K562 (cell line): ENCODE results near the gene SRD5A2. TPM values are rescaled to one million over a fixed set of nuclear protein-coding genes. Genes with fewer than 3 reads are reported as not detected.

Experiments
- ATAC-seq: fragments of 200-7000 bp; cut with Tn5 transposase; 3 replicates; pipeline ENCODE4 v1.9.1; 2020; ENCODE audit warnings: moderate library complexity
- BruUV-seq: library from RNA; stranded (reverse); fragments of 400-500 nt; replicated peaks from 2 replicates; lab custom pipeline; 2021; lab: Mats Ljungman, UMichigan
- CTCF ChIA-PET: fragments of 300-600 bp; formaldehyde crosslinking; extraction: SDS; loops from one replicate; lab custom pipeline; 2021; ENCODE audit warnings: low intra/inter-chr PET ratio; lab: Yijun Ruan, JAX
- POLR2A ChIA-PET: fragments of 300-600, 350-650 bp; sonication (Branson Sonifier 250); formaldehyde crosslinking; extraction: SDS; loops from one replicate; lab custom pipeline; 2021; ENCODE audit warnings: antibody characterized with exemption, inconsistent platforms; lab: Yijun Ruan, JAX
- DNase-seq, 4 experiments: peaks; one replicate each; pipeline versions ENCODE4 v3.0.0 to v3.0.0-alpha.2; 2011 to 2018; ENCODE audit warnings: low spot score in 3 of 4, mixed read lengths in 3 of 4; ENCODE audit errors: extremely low read depth in 1 of 4
- FAIRE-seq: peaks from 2 replicates; lab custom pipeline; 2011; peaks lifted over from hg19 to GRCh38; lab: Jason Lieb, UNC
- H2AFZ ChIP-seq: 2 replicates; pipeline ENCODE4 v1.6.0; 2011; ENCODE audit warnings: low read depth, low read length, control low read depth, inconsistent platforms
- H3K27ac ChIP-seq: fragments of 200-600 bp; 3 replicates; pipeline ENCODE4 v1.8.0; 2011; ENCODE audit warnings: low read depth, mild to moderate bottlenecking, control low read depth, inconsistent platforms, low read length, moderate library complexity, mixed read lengths; ENCODE audit errors: extremely low read depth
- H3K27me3 ChIP-seq, 2 experiments: fragments of 300-600 bp in 1 of 2; 2 replicates in 1 of 2; 3 replicates in 1 of 2; pipeline versions ENCODE4 v1.6.0 to v1.8.0; 2011; ENCODE audit warnings: inconsistent platforms in 2 of 2, low read length in 2 of 2, mild to moderate bottlenecking in 1 of 2, mixed read lengths in 1 of 2, moderate library complexity in 1 of 2; ENCODE audit not compliant: control insufficient read depth in 2 of 2, insufficient read depth in 2 of 2
- H3K36me3 ChIP-seq: fragments of 300-600 bp; 3 replicates; pipeline ENCODE4 v1.8.0; 2011; ENCODE audit warnings: mild to moderate bottlenecking, low read length, inconsistent platforms; ENCODE audit not compliant: control insufficient read depth, insufficient read depth
- H3K4me1 ChIP-seq, 2 experiments: fragments of 200-600 bp in 1 of 2; replicated peaks in 1 of 2; 2 replicates in 1 of 2; 3 replicates in 1 of 2; pipeline versions ENCODE4 v1.5.1 to v1.8.0; 2011; ENCODE audit warnings: inconsistent platforms in 2 of 2, low read length in 2 of 2, mild to moderate bottlenecking in 1 of 2, mixed read lengths in 1 of 2, moderate library complexity in 1 of 2; ENCODE audit not compliant: control insufficient read depth in 2 of 2, insufficient read depth in 2 of 2
- H3K4me2 ChIP-seq: 2 replicates; pipeline ENCODE4 v1.6.1; 2011; ENCODE audit warnings: low read length, control low read depth, inconsistent platforms, mixed read lengths; ENCODE audit not compliant: insufficient read depth
- H3K4me3 ChIP-seq: fragments of 200-600 bp; sonication (generic), shearing (Covaris generic); 2 replicates; pipeline ENCODE4 v1.5.1; 2016; ENCODE audit warnings: control low read depth, inconsistent platforms
- H3K79me2 ChIP-seq: fragments of 200-600 bp; 3 replicates; pipeline ENCODE4 v1.8.0; 2011; ENCODE audit warnings: low read length, inconsistent platforms; ENCODE audit not compliant: control insufficient read depth, insufficient read depth
- H3K9ac ChIP-seq, 2 experiments: 2 replicates each; pipeline versions ENCODE4 v1.6.0 to v1.6.1; 2011; ENCODE audit warnings: low read depth in 2 of 2, low read length in 2 of 2, control low read depth in 1 of 2, inconsistent platforms in 1 of 2, mild to moderate bottlenecking in 1 of 2, mixed read lengths in 1 of 2; ENCODE audit not compliant: insufficient read depth in 1 of 2
- H3K9me1 ChIP-seq: one replicate; pipeline ENCODE4 v1.6.0; 2011; ENCODE audit warnings: inconsistent platforms, mild to moderate bottlenecking, low read length, moderate library complexity; ENCODE audit not compliant: control insufficient read depth, insufficient read depth
- H3K9me3 ChIP-seq: replicated peaks from 2 replicates; pipeline ENCODE4 v1.5.1; 2011; ENCODE audit warnings: low read depth, low read length, inconsistent platforms; ENCODE audit not compliant: control insufficient read depth, insufficient read depth
- H4K20me1 ChIP-seq: replicated peaks from 2 replicates; pipeline ENCODE4 v1.6.1; 2011; ENCODE audit warnings: low read length, inconsistent platforms, mixed read lengths; ENCODE audit not compliant: control insufficient read depth, insufficient read depth
- BACH1 ChIP-seq: fragments of 200-800 bp; sonication (Bioruptor generic); IDR thresholded peaks from 2 replicates; pipeline ENCODE4 v1.6.1; 2016; ENCODE audit warnings: missing genetic modification characterization, missing compliant biosample characterization
- CEBPB ChIP-seq: fragments of 450-650 bp; IDR thresholded peaks from 2 replicates; pipeline ENCODE4 v1.6.1; 2016; ENCODE audit warnings: missing genetic modification characterization, missing compliant biosample characterization
- MEIS2 ChIP-seq: fragments of 450-650 bp; IDR thresholded peaks from 2 replicates; pipeline ENCODE4 v1.6.1; 2014; ENCODE audit warnings: mild to moderate bottlenecking; ENCODE audit not compliant: partially characterized antibody
- PHTF2 ChIP-seq: fragments of 250-450 bp; sonication (Bioruptor Pico); IDR thresholded peaks from 2 replicates; pipeline ENCODE4 v1.5.0; 2021; ENCODE audit warnings: mild to moderate bottlenecking
- SOX6 ChIP-seq: fragments of 450-650 bp; IDR thresholded peaks from 2 replicates; pipeline ENCODE4 v1.6.1; 2014; ENCODE audit warnings: mild to moderate bottlenecking
- ZNF140 ChIP-seq: fragments of 250-450 bp; sonication (Bioruptor Pico); IDR thresholded peaks from 2 replicates; pipeline ENCODE4 v1.8.0; 2021; ENCODE audit warnings: moderate library complexity, mild to moderate bottlenecking, inconsistent platforms
- WGBS: fragments of 100-300 bp; shearing (Covaris generic); methylation state at CpG from one replicate; pipeline ENCODE4 v1.1.6; 2016; ENCODE audit warnings: low coverage, mixed read lengths; ENCODE audit not compliant: insufficient coverage; ENCODE audit errors: missing lambda C conversion rate; 5-methylcytosine and 5-hydroxymethylcytosine counted together
- in situ Hi-C: fragments of 300-500 bp; cut with MboI; formaldehyde crosslinking; loops from 4 replicates; pipeline ENCODE4 v1.15.0; 2018; ENCODE audit warnings: inconsistent platforms, mixed read lengths
- intact Hi-C: fragments of 100-400 bp; cut with micrococcal nuclease; formaldehyde crosslinking; loops from 2 replicates; pipeline ENCODE4 v1.14.2; 2022
- polyA plus RNA-seq, 8 experiments: library from polyadenylated mRNA; depleted of rRNA in 4 of 8; stranded (reverse) in 5 of 8; unstranded in 3 of 8; fragments of >200 nt; fragmentation: Nextera tagmentation in 2 of 8; fragmentation: Illumina TruSeq in 1 of 8; extraction: Ambion mirVana in 2 of 8; extraction: Trizol in 1 of 8; gene quantifications; 2 replicates each; pipeline versions ENCODE4 v1.2.1 to v1.2.3, GENCODE V29; 2011 to 2014; ENCODE audit warnings: inconsistent platforms in 1 of 8, missing spikeins in 1 of 8
- total RNA-seq, 7 experiments: library from RNA; depleted of rRNA in 6 of 7; stranded (reverse); fragments of >200 nt in 6 of 7; fragmentation: Illumina TruSeq in 2 of 7; extraction: Trizol in 2 of 7; gene quantifications; 2 replicates each; pipeline versions ENCODE4 v1.2.1 to v1.2.3, GENCODE V29; 2011 to 2021; ENCODE audit warnings: low replicate concordance in 1 of 7
- TF ChIP-seq, protein P1 (sequence below): sonication (generic); formaldehyde crosslinking; IDR thresholded peaks from 2 replicates; pipeline ENCODE4 v1.8.1; 2023; ENCODE audit warnings: mild to moderate bottlenecking, missing genetic modification reagents, moderate library complexity
- TF ChIP-seq, protein P2 (sequence below): fragments of 250-450 bp; sonication (Bioruptor Pico); IDR thresholded peaks from 2 replicates; pipeline ENCODE4 v1.9.0; 2021; ENCODE audit warnings: mild to moderate bottlenecking, inconsistent platforms
- TF ChIP-seq, protein P3 (sequence below), 2 experiments: IDR thresholded peaks in 1 of 2; conservative IDR thresholded peaks in 1 of 2; 2 replicates each; pipeline ENCODE4 v1.6.1; 2016; ENCODE audit warnings: low read depth in 2 of 2, mild to moderate bottlenecking in 1 of 2, missing compliant biosample characterization in 1 of 2, missing genetic modification characterization in 1 of 2, moderate library complexity in 1 of 2
- TF ChIP-seq, protein P4 (sequence below), 2 experiments: IDR thresholded peaks; 2 replicates each; pipeline ENCODE4 v1.6.1; 2011; ENCODE audit warnings: borderline replicate concordance in 1 of 2, control low read depth in 1 of 2, low read depth in 1 of 2, low read length in 1 of 2, mild to moderate bottlenecking in 1 of 2, mixed read lengths in 1 of 2, moderate library complexity in 1 of 2; ENCODE audit not compliant: insufficient read depth in 1 of 2, insufficient read length in 1 of 2, poor library complexity in 1 of 2, severe bottlenecking in 1 of 2; ENCODE audit errors: extremely low read depth in 1 of 2

Gene SRD5A2
- total and polyA plus RNA-seq, 9 of the 15 experiments (the other 6 are each of a cell fraction or from before 2014, with no cell fraction given): 0.03 TPM; not detected in 8

DNA sequence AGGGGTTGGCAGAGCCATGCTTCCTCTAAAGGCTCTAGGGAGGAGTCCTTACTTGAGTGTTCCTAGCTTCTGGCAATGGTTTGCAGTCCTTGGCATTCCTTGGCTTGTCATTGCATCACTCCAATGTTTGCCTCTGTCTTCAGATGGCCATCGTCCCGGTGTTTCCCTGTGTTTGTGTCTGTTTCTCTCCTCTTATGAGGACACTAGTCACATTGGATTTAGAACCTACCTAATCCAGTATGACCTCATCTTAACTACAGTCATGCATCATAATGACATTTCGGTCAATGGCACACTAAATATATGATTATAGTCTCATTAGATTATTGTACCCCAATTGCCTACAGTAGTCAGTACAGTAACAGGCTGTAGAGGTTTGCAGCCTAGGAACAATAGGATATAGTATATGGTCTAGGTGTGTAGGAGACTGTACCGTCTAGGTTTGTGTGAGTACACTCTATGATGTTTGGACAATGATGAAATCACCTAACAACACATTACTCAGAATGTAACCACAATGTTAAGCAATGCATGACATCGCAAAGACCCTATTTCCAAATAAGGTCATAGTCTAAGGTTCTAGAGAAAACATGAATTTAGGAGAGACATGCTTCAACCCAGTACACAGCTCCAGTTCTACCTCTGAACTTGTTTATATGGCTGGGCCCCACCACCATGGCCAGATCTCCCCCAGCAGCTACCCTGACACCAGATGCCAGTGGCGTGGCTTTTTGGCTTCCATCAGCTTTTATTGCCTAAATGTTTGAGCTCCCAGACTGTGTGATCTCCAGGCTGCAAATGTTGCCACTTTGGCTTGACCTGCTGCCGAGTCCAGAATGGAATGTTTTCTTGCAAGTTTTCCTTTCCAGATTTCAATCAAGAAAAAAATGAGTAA, 22.1 kb downstream of the SRD5A2 start:
- DNase-seq: no peak
- Histone ChIP-seq H3K9me1 (no peaks in the 10 kb centered on the region), H3K9me3 (no peaks in the 10 kb centered on the region), H3K27me3 (no peaks in the 10 kb centered on the region), H4K20me1 (no peaks in the 10 kb centered on the region), H3K27ac (no peak overlapping the region), H3K4me1 (no peaks in the 10 kb centered on the region), H3K4me2 (no peak overlapping the region), H3K9ac (no peak overlapping the region), H2AFZ (no peak overlapping the region), H3K79me2 (no peaks in the 10 kb centered on the region), H3K4me3 (no peak overlapping the region), H3K36me3 (no peaks in the 10 kb centered on the region)
- FAIRE-seq: no peak
- in situ Hi-C loops: no loop called here
- ChIA-PET POLR2A (interaction anchor here (0.5 to 1.3 kb wide), 2 partner anchors 9 to 57 kb away, joined by 3 read pairs; no protein-coding TSS in a partner anchor), CTCF (no interaction called here)
- 1% methylated on average over 7 of the region's 7 CpGs for WGBS
- intact Hi-C loops: no loop called here
- no TSS peak for BruUV-seq
- ATAC-seq: peak; percentile 75
- TF ChIP-seq MEIS2 (peak; percentile 65), SOX6 (0 out of 2 replicates have a peak, but pooled peaks have one; percentile 18), BACH1 (peak; percentile 50; the same call in 1 of the 2 replicates), ZNF140 (CRISPR knock-in tag) (no peak), CEBPB (peak; percentile 94), PHTF2 (CRISPR knock-in tag) (no peak)
- TF ChIP-seq, protein P1, sequence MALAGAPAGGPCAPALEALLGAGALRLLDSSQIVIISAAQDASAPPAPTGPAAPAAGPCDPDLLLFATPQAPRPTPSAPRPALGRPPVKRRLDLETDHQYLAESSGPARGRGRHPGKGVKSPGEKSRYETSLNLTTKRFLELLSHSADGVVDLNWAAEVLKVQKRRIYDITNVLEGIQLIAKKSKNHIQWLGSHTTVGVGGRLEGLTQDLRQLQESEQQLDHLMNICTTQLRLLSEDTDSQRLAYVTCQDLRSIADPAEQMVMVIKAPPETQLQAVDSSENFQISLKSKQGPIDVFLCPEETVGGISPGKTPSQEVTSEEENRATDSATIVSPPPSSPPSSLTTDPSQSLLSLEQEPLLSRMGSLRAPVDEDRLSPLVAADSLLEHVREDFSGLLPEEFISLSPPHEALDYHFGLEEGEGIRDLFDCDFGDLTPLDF (CRISPR knock-in tag): no peak
- TF ChIP-seq, protein P2, sequence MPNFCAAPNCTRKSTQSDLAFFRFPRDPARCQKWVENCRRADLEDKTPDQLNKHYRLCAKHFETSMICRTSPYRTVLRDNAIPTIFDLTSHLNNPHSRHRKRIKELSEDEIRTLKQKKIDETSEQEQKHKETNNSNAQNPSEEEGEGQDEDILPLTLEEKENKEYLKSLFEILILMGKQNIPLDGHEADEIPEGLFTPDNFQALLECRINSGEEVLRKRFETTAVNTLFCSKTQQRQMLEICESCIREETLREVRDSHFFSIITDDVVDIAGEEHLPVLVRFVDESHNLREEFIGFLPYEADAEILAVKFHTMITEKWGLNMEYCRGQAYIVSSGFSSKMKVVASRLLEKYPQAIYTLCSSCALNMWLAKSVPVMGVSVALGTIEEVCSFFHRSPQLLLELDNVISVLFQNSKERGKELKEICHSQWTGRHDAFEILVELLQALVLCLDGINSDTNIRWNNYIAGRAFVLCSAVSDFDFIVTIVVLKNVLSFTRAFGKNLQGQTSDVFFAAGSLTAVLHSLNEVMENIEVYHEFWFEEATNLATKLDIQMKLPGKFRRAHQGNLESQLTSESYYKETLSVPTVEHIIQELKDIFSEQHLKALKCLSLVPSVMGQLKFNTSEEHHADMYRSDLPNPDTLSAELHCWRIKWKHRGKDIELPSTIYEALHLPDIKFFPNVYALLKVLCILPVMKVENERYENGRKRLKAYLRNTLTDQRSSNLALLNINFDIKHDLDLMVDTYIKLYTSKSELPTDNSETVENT (CRISPR knock-in tag): no peak
- TF ChIP-seq, protein P3, sequence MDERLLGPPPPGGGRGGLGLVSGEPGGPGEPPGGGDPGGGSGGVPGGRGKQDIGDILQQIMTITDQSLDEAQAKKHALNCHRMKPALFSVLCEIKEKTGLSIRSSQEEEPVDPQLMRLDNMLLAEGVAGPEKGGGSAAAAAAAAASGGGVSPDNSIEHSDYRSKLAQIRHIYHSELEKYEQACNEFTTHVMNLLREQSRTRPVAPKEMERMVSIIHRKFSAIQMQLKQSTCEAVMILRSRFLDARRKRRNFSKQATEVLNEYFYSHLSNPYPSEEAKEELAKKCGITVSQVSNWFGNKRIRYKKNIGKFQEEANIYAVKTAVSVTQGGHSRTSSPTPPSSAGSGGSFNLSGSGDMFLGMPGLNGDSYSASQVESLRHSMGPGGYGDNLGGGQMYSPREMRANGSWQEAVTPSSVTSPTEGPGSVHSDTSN (CRISPR knock-in tag; IDR thresholded peaks at IDR 0.05; ENCODE audit: low read depth): no peak
- TF ChIP-seq, protein P3 (tag; conservative IDR thresholded peaks at IDR 0.05; ENCODE audit: low read depth): 0 out of 2 replicates have a peak, but pooled peaks have one; percentile 19
- TF ChIP-seq, protein P4, sequence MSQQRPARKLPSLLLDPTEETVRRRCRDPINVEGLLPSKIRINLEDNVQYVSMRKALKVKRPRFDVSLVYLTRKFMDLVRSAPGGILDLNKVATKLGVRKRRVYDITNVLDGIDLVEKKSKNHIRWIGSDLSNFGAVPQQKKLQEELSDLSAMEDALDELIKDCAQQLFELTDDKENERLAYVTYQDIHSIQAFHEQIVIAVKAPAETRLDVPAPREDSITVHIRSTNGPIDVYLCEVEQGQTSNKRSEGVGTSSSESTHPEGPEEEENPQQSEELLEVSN (IDR thresholded peaks at IDR 0.05; ENCODE audit: borderline replicate concordance in 1 of 2, extremely low read depth in 1 of 2, insufficient read depth in 1 of 2, insufficient read length in 1 of 2, low read depth in 1 of 2, low read length in 1 of 2, poor library complexity in 1 of 2, severe bottlenecking in 1 of 2): no peak
